Astrocyte of the spinal cord (primary cell): ENCODE data around the gene ERFL.

Source experiments
- DNase-seq: peaks from one replicate; pipeline ENCODE4 v3.0.0; 2011; ENCODE audit warnings: low read depth, low spot score
- H3K4me3 ChIP-seq: 2 replicates; pipeline ENCODE4 v1.5.1; 2011; ENCODE audit warnings: low read depth, mild to moderate bottlenecking, low read length, moderate library complexity
- in situ Hi-C: cut with HindIII; loops from 2 replicates; pipeline ENCODE4 v1.10.0; 2017; ENCODE audit warnings: low sequenced_read_pairs
- TF ChIP-seq, protein P1 (sequence below): IDR thresholded peaks from 2 replicates; pipeline ENCODE4 v1.5.1; 2012; ENCODE audit warnings: low read depth, mild to moderate bottlenecking, low read length, inconsistent platforms

ERFL gene

DNA sequence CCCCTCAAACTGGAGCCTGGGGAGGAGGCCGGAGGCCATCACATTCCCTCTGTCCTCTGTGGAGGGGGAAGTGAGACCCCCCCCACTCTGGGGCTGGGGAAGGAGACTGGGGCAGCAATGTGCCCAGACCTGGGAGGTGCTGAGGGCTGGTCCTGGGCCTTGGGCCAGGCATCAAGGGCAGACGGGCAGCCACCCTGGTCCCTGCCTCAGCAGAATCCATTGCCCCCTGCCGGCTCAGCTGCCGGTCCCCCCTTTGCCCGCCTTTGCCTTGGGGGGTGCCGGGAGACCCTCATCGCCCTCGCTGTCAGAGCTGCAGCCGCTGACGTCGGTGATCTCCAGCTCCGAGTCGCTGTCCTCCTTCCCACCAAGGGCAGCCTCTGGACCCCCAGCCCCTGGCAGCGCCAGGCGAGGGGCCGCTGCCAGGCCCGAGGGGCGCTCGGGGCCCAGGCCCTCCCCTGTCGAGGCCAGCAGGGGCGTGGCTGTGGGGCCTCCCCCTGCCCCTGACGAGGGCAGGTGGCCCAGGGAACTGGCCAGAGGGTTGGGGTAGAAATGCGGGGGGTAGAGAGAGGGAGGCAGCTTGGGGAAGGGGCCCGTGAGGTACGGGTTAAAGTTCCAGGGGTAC is 20.1 kb downstream of the ERFL start:
- no peak overlapping the region for H3K4me3 ChIP-seq
- in situ Hi-C loops: no loop called here

DNA sequence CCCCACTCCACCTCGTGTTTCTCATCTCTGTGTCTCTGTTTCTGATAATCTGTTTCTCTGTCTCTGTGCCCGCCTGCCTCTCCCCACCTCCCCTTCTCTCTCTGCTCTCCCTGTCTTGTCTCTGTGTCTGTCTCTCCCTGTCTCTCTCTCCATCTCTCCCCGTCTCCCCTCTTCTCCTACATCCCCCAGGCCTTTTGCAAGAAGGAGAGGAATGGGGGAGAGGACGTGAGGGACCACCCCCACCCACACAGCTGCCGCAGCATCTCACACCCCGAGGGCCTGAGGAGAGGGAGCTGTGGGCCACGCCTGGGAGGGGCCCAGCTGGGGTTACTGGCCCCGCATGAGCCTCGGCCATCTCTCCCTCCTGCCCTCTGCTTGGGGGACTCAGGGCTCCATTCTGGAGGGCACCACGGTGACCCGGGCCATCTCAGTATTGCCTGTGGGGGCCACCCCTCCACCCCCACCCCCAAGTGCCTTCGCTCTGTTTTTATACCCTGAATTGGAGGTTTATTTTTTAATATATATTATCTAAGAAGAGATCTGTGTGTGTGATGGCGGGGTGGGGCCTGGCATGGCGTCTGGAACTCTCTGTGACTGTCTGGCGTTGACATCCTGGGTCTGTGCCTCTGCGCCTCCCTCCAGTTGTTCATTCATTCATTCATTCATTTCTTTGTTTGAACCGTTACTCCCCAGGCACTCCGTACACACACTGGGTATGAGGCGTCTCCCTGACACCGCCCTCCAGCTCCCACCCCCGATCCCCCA is 21.2 kb downstream of the ERFL start:
- no peak for DNase-seq
- no peak overlapping the region for H3K4me3 ChIP-seq
- TF ChIP-seq, protein P1, sequence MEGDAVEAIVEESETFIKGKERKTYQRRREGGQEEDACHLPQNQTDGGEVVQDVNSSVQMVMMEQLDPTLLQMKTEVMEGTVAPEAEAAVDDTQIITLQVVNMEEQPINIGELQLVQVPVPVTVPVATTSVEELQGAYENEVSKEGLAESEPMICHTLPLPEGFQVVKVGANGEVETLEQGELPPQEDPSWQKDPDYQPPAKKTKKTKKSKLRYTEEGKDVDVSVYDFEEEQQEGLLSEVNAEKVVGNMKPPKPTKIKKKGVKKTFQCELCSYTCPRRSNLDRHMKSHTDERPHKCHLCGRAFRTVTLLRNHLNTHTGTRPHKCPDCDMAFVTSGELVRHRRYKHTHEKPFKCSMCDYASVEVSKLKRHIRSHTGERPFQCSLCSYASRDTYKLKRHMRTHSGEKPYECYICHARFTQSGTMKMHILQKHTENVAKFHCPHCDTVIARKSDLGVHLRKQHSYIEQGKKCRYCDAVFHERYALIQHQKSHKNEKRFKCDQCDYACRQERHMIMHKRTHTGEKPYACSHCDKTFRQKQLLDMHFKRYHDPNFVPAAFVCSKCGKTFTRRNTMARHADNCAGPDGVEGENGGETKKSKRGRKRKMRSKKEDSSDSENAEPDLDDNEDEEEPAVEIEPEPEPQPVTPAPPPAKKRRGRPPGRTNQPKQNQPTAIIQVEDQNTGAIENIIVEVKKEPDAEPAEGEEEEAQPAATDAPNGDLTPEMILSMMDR: no peak
- in situ Hi-C loops: no loop called here

More for the DNA sequence above, 20.1 kb downstream of the ERFL start:
- TF ChIP-seq, protein P1: no peak
- no peak for DNase-seq

DNA sequence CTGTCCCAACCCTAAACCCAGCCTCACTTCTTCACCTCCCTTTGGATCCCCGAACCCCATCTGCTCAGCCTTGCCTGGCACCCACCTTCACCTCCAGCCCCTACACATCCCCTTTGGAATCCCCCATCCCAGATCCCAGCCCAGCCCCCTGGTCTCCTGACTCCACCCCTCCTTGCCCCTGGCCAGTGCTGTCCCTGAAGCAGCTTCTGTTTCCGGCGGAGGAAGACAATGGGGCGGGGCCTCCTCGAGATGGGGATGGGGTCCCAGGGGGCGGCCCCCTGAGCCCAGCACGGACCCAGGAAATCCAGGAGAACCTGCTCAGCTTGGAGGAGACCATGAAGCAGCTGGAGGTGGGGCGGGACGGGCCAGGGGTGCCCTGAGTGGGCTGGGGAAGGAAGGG is 22.0 kb downstream of the ERFL start:
- DNase-seq: no peak
- TF ChIP-seq, protein P1: no peak

DNA sequence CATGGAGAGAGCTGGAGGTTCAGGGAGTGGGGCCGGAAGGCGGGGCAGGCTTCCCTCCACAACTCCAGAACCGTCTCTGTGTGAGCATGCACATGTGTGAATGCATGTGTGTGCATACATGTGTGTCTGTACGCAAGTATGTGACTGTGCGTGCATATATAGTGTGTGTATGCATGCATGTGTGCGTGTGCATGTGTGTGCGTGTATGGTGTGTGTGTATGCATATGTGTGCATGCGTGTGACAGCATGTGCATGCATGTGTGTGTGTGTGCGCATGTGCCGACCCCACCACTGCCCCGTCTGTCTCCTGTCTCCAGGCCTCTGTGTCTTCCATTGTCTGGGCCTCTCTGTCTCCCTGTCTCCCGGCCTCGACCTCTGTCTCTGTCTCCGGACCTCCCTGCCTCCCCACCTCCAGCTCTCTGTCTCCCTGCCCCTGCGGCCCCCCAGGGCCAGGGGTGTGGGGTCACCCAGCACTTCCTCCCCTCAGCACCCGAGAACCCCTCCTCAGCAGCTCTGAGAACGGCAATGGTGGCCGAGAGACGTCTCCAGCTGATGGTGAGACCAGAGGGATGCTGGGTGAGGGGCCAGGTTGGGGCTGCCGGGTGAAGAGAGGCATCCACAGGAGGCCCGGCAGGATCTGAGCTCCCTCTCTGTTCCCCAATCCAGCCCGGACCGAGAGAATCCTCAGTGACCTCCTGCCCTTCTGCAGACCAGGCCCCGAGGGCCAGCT is 22.8 kb downstream of the ERFL start:
- in situ Hi-C loops: no loop called here

More for the DNA sequence above, 22.0 kb downstream of the ERFL start:
- in situ Hi-C loops: no loop called here
- no peak overlapping the region for H3K4me3 ChIP-seq

DNA sequence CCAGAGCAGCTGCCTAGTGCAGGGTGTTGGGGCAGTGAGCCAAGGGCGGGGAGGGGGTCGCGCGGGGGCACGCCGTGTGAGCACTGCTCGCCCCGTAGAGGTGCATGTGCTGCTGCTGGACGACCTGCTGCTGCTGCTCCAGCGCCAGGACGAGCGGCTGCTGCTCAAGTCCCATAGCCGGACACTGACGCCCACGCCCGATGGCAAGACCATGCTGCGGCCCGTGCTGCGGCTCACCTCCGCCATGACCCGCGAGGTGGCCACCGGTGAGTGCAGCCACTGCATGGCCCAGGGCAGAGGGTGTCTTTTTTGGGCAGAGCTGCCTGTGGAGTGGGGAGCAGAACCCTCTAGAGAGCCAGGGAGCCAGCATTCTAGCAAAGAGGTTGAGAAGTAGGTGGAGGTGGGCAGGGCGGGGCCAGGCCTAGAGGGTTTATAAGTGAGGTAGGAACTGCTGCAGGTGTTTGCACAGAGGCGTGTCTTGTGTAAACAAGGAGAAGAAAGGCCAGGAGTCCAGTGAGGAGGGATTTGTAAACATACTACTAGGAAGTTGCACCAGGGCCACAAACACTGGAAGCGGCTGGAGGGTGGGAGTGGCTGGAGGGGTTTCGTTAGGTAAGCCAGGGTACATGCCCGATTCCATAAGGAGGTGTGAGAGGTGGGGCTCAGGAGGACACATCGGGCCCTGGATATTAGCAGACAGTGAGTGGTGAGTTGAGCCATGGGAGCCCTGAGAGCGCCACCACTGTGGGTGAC is 24.0 kb downstream of the ERFL start:
- TF ChIP-seq, protein P1: no peak
- DNase-seq: no peak
- no peak overlapping the region for H3K4me3 ChIP-seq
- in situ Hi-C loops: no loop called here

More for the DNA sequence above, 22.8 kb downstream of the ERFL start:
- no peak for DNase-seq
- H3K4me3 ChIP-seq: no peak overlapping the region
- TF ChIP-seq, protein P1: no peak
